GM21528 (cell line): ENCODE data around the gene BPIFB4.

Source experiments
- ATAC-seq: cut with Tn5 transposase; IDR thresholded peaks from one replicate; pipeline ENCODE4 v1.9.1; 2021; ENCODE audit warnings: mild to moderate bottlenecking, moderate library complexity; ENCODE audit not compliant: unreplicated experiment, low FRiP score

Gene BPIFB4

GRCh38 chr20:33059741-33060390 lies 19.6 kb upstream of the BPIFB4 start:
- no peak for ATAC-seq

- ATAC-seq: no peak
These were observed 17.8 kb upstream of the BPIFB4 start for GRCh38 chr20:33061658-33062028.

- ATAC-seq: no peak
These were observed 17.2 kb upstream of the BPIFB4 start for GRCh38 chr20:33062105-33062824.

- no peak for ATAC-seq
These were observed 16.7 kb upstream of the BPIFB4 start for GRCh38 chr20:33062825-33063149.

- ATAC-seq: no peak
These were observed 16.2 kb upstream of the BPIFB4 start for GRCh38 chr20:33063271-33063670.

GRCh38 chr20:33064572-33065287 lies 14.7 kb upstream of the BPIFB4 start:
- no peak for ATAC-seq

GRCh38 chr20:33065785-33066184 lies 13.7 kb upstream of the BPIFB4 start:
- ATAC-seq: no peak

- no peak for ATAC-seq
These were observed 11.6 kb upstream of the BPIFB4 start for GRCh38 chr20:33067806-33068205.

- no peak for ATAC-seq
These were observed 11.0 kb upstream of the BPIFB4 start for GRCh38 chr20:33068251-33068939.

- ATAC-seq: no peak
These were observed 9.8 kb upstream of the BPIFB4 start for GRCh38 chr20:33069673-33070072.

GRCh38 chr20:33070111-33071053 lies 9.1 kb upstream of the BPIFB4 start:
- no peak for ATAC-seq

GRCh38 chr20:33071198-33071597 lies 8.2 kb upstream of the BPIFB4 start:
- ATAC-seq: no peak

- no peak for ATAC-seq
These were observed 7.1 kb upstream of the BPIFB4 start for GRCh38 chr20:33072362-33072761.

- no peak for ATAC-seq
These were observed 6.6 kb upstream of the BPIFB4 start for GRCh38 chr20:33072813-33073212.

- ATAC-seq: no peak
These were observed 4.8 kb upstream of the BPIFB4 start for GRCh38 chr20:33074675-33075074.

- ATAC-seq: no peak
These were observed 4.2 kb upstream of the BPIFB4 start for GRCh38 chr20:33075281-33075680.

GRCh38 chr20:33076662-33077372 lies 2.6 kb upstream of the BPIFB4 start:
- no peak for ATAC-seq

- ATAC-seq: no peak
These were observed 2.1 kb downstream of the BPIFB4 start for GRCh38 chr20:33081411-33082154.

GRCh38 chr20:33082546-33082945 lies 3.1 kb downstream of the BPIFB4 start:
- ATAC-seq: no peak
